Breast epithelium (tissue), 4 donors: Measurements from ENCODE around the gene TTC4. TPM values are rescaled to one million over a fixed set of nuclear protein-coding genes. Genes with fewer than 3 reads are reported as not detected.

ENCODE experiments used
- DNase-seq, 2 donors: peaks; one replicate each; pipeline ENCODE4 v3.0.0-alpha.2; 2019; ENCODE audit warnings: low spot score in 2 of 2
- H3K27ac ChIP-seq, 2 donors: fragments of 200-600 bp; sonication (generic) in 1 of 2; one replicate each; pipeline ENCODE4 v1.5.1; 2016 to 2019; ENCODE audit warnings: mild to moderate bottlenecking in 1 of 2
- H3K27me3 ChIP-seq, 2 donors: fragments of 200-600 bp; sonication (generic) in 1 of 2; one replicate each; pipeline versions ENCODE4 v1.5.1 to v1.6.0; 2017 to 2019; ENCODE audit warnings: control low read depth in 1 of 2, mild to moderate bottlenecking in 1 of 2
- H3K36me3 ChIP-seq: fragments of 200-600 bp; one replicate; pipeline ENCODE4 v1.5.1; 2019
- H3K4me1 ChIP-seq, 2 donors: fragments of 200-600 bp; sonication (generic); one replicate each; pipeline ENCODE4 v1.5.1; 2016 to 2019; ENCODE audit warnings: control low read depth in 1 of 2
- H3K4me3 ChIP-seq, 3 donors: fragments of 200-600 bp; sonication (generic); 1 replicate in 2 of 3; 2 replicates in 1 of 3; pipeline ENCODE4 v1.5.1; 2016 to 2019; ENCODE audit warnings: mild to moderate bottlenecking in 3 of 3, moderate library complexity in 2 of 3
- H3K9me3 ChIP-seq, 2 donors: fragments of 200-600 bp; sonication (generic) in 1 of 2; one replicate each; pipeline ENCODE4 v1.5.1; 2016 to 2019; ENCODE audit warnings: control low read depth in 1 of 2
- POLR2A ChIP-seq: fragments of 450-650 bp; IDR thresholded peaks from one replicate; pipeline ENCODE4 v1.6.1; 2016; ENCODE audit warnings: antibody characterized with exemption, mild to moderate bottlenecking, moderate library complexity
- POLR2AphosphoS5 ChIP-seq, 3 donors: sonication (generic); formaldehyde crosslinking; IDR thresholded peaks; one replicate each; pipeline ENCODE4 v1.6.1; 2017; ENCODE audit warnings: antibody characterized with exemption in 3 of 3
- intact Hi-C: fragments of 100-400 bp; cut with DNase I; formaldehyde crosslinking; loops from one replicate; pipeline ENCODE4 v1.15.1; 2023; ENCODE audit warnings: low total_unique reads
- total RNA-seq, 3 donors: library from RNA; depleted of rRNA; stranded (reverse); fragments of >200 nt; gene quantifications; one replicate each; pipeline ENCODE4 v1.1.0, GENCODE V29; 2016
- TF ChIP-seq, protein P1 (sequence below), 3 donors: fragments of 450-650 bp; IDR thresholded peaks; one replicate each; pipeline ENCODE4 v1.5.1; 2016 to 2017; ENCODE audit warnings: antibody characterized with exemption in 3 of 3, mild to moderate bottlenecking in 3 of 3, moderate library complexity in 3 of 3

The TTC4 gene
- total RNA-seq, 3 donors from 2014 or later = 18.2 to 33.8 (median 26.9) TPM

GRCh38 chr1:54711536-54711935 lies 4.1 kb upstream of the TTC4 start:
- intact Hi-C loops = no loop called here
- peaks cover 2 to 4% of the 10 kb centered on the region in 2 donors for H3K4me1 ChIP-seq
- DNase-seq = no peak
- TF ChIP-seq POLR2AphosphoS5 (IDR thresholded peaks at IDR 0.05) = no peak
- no peak for TF ChIP-seq POLR2A
- TF ChIP-seq, protein P1, sequence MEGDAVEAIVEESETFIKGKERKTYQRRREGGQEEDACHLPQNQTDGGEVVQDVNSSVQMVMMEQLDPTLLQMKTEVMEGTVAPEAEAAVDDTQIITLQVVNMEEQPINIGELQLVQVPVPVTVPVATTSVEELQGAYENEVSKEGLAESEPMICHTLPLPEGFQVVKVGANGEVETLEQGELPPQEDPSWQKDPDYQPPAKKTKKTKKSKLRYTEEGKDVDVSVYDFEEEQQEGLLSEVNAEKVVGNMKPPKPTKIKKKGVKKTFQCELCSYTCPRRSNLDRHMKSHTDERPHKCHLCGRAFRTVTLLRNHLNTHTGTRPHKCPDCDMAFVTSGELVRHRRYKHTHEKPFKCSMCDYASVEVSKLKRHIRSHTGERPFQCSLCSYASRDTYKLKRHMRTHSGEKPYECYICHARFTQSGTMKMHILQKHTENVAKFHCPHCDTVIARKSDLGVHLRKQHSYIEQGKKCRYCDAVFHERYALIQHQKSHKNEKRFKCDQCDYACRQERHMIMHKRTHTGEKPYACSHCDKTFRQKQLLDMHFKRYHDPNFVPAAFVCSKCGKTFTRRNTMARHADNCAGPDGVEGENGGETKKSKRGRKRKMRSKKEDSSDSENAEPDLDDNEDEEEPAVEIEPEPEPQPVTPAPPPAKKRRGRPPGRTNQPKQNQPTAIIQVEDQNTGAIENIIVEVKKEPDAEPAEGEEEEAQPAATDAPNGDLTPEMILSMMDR (IDR thresholded peaks at IDR 0.05) = no peak
- H3K27me3 ChIP-seq = no peaks in the 10 kb centered on the region
- H3K9me3 ChIP-seq = no peaks in the 10 kb centered on the region
- no peaks in the 10 kb centered on the region for H3K36me3 ChIP-seq
- no peak overlapping the region for H3K4me3 ChIP-seq
- H3K27ac ChIP-seq = no peak overlapping the region

- DNase-seq = no peak
- peak overlapping the region; percentile 64 to 81 for H3K27ac ChIP-seq
- intact Hi-C loops = no loop called here
- TF ChIP-seq, protein P1 (IDR thresholded peaks at IDR 0.05) = no peak
- TF ChIP-seq POLR2A (no peak), POLR2AphosphoS5 (IDR thresholded peaks at IDR 0.05) (no peak)
- H3K4me3 ChIP-seq = peak overlapping the region; percentile 71 to 80 (median 79)
- no peaks in the 10 kb centered on the region for H3K27me3 ChIP-seq
- no peaks in the 10 kb centered on the region for H3K9me3 ChIP-seq
- H3K4me1 ChIP-seq = peaks cover 5 to 6% of the 10 kb centered on the region in 2 donors
- H3K36me3 ChIP-seq = no peaks in the 10 kb centered on the region
These were observed 674 bp upstream of the TTC4 start for GRCh38 chr1:54714881-54715492.

DNA sequence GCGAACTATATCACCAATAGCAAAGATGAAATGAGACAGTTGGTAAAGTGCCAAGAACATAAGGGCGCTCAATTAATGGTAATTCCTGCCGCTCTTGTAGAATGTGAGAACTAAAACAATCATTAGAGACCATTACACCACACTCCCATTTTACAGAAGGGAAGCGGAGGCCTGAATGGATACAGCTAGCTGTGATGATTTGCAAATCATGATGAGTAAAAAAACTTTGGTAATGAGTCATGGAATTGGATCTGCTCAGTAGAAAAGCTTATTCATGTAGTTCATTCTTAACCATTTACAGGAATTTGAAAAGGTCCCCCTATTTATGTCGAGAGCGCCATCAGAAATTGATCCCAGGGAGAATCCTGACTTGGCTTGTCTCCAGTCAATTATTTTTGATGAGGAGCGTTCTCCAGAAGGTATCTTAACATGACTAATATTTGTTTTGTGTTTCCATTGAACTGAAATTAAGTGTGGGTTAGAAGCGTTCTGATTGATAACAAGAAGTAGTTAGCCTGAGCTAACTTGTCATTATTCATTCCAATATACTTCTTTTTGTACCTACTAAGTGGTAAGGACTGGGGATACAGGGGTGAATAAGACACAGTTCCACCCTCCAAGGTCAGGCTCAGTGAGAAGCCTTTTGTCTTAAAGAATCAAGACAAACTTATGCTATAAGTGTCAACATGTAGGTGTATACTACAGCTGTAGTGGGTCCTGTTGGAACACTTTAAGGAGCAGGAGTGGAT lies 812 bp downstream of the TTC4 start:
- Histone ChIP-seq H3K27me3 (no peaks in the 10 kb centered on the region), H3K27ac (peak overlapping the region; percentile 64 to 81), H3K36me3 (no peaks in the 10 kb centered on the region), H3K4me1 (peaks cover 5 to 6% of the 10 kb centered on the region in 2 donors), H3K9me3 (no peaks in the 10 kb centered on the region), H3K4me3 (peak overlapping the region; percentile 71 to 80 (median 79))
- TF ChIP-seq, protein P1 (IDR thresholded peaks at IDR 0.05) = no peak
- no peak for TF ChIP-seq POLR2A
- TF ChIP-seq POLR2AphosphoS5 (IDR thresholded peaks at IDR 0.05) = no peak
- DNase-seq = no peak
- intact Hi-C loops = no loop called here

DNA sequence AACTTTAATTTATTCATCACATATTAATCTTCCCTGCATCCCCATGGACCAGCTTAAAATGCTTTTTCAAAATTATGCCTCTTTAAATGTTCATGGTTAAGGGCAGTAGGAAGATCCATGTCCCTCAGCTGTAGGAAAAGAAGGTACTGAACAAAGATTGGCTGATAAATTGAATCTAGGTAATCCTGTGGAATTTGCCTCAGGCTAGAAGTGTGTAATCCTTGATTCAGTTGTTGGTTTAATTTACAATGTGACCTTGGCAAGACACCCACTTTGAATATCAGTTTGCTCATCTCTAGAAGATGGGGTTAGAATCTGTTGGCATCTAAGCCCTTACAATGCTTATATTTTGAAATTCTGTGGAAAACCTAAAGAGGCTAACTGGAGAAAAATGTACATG lies 6.1 kb downstream of the TTC4 start:
- no peak for TF ChIP-seq POLR2A
- TF ChIP-seq POLR2AphosphoS5 (IDR thresholded peaks at IDR 0.05) = no peak
- TF ChIP-seq, protein P1 (IDR thresholded peaks at IDR 0.05) = no peak
- H3K4me3 ChIP-seq = no peak overlapping the region
- DNase-seq = no peak
- intact Hi-C loops = no loop called here
- no peaks in the 10 kb centered on the region for H3K9me3 ChIP-seq
- no peaks in the 10 kb centered on the region for H3K27me3 ChIP-seq
- H3K4me1 ChIP-seq = peaks cover 0 to 2% of the 10 kb centered on the region in 2 donors
- H3K36me3 ChIP-seq = peaks cover 8% of the 10 kb centered on the region
- H3K27ac ChIP-seq = no peak overlapping the region

DNA sequence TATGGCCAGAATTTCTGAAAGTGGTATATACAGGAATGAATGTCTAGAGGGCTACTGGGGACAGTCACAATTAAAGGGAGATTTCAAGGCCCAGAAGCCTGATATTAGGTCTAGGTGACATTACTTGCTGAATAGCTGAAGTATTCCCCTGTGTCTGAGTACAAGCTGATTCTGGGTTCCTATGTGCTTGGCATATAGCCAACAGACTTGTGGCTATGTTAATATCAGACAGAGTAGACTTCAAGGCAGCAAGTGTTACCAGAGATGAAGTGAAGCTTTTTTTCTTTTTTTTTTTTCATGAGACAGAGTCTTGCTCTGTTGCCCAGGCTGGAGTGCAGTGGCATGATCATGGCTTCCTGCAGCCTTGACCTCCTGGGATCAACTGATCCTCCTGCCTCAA lies 8.3 kb downstream of the TTC4 start:
- TF ChIP-seq, protein P1 (IDR thresholded peaks at IDR 0.05) = no peak
- TF ChIP-seq POLR2AphosphoS5 (IDR thresholded peaks at IDR 0.05) (no peak), POLR2A (no peak)
- Histone ChIP-seq H3K9me3 (no peaks in the 10 kb centered on the region), H3K36me3 (peaks cover 8% of the 10 kb centered on the region)

More for the DNA sequence above, 8.3 kb downstream of the TTC4 start:
- H3K27ac ChIP-seq = no peak overlapping the region
- no peaks in the 10 kb centered on the region for H3K4me1 ChIP-seq
- DNase-seq = no peak
- no peak overlapping the region for H3K4me3 ChIP-seq
- H3K27me3 ChIP-seq = no peaks in the 10 kb centered on the region
- intact Hi-C loops = no loop called here
